ENCODE data around the gene CRELD2. TPM values are rescaled to one million over a fixed set of nuclear protein-coding genes. Genes with fewer than 3 reads are reported as not detected.

Gene CRELD2
- total RNA-seq, 3 donors from 2014 or later = 62.8 to 71.2 (median 64.2) TPM

DNA sequence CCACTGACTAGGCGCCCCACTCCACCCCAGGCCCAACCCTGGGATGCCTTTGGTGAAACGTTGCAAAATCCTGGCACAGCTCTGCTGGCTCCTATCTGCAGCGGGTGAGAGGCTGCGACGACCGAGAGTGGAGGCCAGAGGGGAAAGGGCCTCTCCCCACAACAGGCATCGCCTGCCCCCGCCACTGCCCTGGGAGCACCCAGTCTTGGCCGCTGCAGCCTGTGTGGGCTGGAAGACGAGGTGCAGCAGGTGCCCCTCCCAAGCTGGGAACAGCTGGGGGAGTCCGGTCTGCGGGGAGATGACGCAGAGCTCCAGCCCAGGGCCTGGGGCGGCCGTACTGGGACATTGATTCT is 38.0 kb downstream of the CRELD2 start:
- Mint-ChIP-seq H3K9me3 (no peaks in the 10 kb centered on the region), H3K4me1 (ENCODE audit: low read depth) (peaks cover 4% of the 10 kb centered on the region), H3K27me3 (ENCODE audit: low read depth) (no peaks in the 10 kb centered on the region), H3K4me3 (no peak overlapping the region), H3K36me3 (ENCODE audit: insufficient read depth) (no peaks in the 10 kb centered on the region)
- ATAC-seq (no peak), DNase-seq (no peak)

- H3K36me3 Mint-ChIP-seq (ENCODE audit: insufficient read depth) = peaks cover 5% of the 10 kb centered on the region
- H3K4me3 Mint-ChIP-seq = no peak overlapping the region
- DNase-seq (no peak), ATAC-seq (no peak)
- H3K27me3 Mint-ChIP-seq (ENCODE audit: low read depth) = no peaks in the 10 kb centered on the region
- peaks cover 4% of the 10 kb centered on the region for H3K4me1 Mint-ChIP-seq (ENCODE audit: low read depth)
- H3K9me3 Mint-ChIP-seq = no peaks in the 10 kb centered on the region
These were observed 38.7 kb downstream of the CRELD2 start for GRCh38 chr22:49956914-49957825.

- Mint-ChIP-seq H3K27me3 (ENCODE audit: low read depth) (no peaks in the 10 kb centered on the region), H3K36me3 (ENCODE audit: insufficient read depth) (peaks cover 10% of the 10 kb centered on the region), H3K4me3 (no peak overlapping the region), H3K4me1 (ENCODE audit: low read depth) (peaks cover 4% of the 10 kb centered on the region), H3K9me3 (no peaks in the 10 kb centered on the region)
- ATAC-seq (no peak), DNase-seq (no peak)
These were observed 39.5 kb downstream of the CRELD2 start for GRCh38 chr22:49957826-49958365.

- ATAC-seq = no peak
- Mint-ChIP-seq H3K4me1 (ENCODE audit: low read depth) (peaks cover 5% of the 10 kb centered on the region), H3K36me3 (ENCODE audit: insufficient read depth) (peaks cover 14% of the 10 kb centered on the region), H3K4me3 (peak overlapping the region; percentile 84), H3K27me3 (ENCODE audit: low read depth) (no peaks in the 10 kb centered on the region), H3K9me3 (no peaks in the 10 kb centered on the region)
- DNase-seq = no peak
These were observed 40.0 kb downstream of the CRELD2 start for GRCh38 chr22:49958366-49958921.

DNA sequence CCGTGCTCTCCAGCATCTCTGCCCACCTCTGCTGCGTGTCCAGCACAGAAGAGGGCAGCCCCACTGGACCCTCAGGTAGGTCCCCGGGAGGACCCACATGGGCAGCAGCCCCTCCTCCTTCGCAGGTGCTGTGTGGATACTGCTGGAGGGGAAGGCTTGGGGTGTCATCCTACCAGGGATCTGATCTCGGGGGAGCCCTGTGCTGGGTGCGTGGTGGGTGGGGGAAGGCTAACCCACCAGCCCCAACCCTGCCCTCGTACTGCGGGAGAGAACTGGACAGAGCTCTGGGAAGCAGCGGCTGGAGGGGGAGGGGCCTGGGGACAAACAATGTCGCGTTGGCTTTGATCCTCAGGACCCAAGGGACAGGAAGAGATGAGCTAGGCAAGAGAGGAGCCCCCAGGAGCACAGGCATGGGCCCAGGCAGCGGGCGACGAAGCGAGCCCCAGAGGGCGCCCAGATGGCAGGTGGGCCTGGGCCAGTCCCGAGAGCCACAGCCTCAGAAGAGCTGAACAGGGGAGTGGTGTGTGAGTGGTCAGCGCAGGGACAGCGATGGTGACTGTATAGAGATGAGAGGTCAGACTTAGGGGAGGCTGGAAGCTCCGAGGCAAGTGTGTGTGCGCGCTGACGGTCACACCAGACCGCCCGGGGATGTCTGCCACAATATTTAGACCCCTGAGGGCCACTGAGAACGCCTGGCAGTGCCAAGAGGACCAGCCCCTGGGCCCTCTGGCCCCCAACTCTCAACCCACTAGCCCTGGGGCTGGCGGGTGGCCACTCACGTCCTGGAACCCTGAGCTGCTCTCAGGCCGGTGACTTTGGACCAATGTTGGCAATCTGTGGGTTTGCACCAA is 40.7 kb downstream of the CRELD2 start:
- Mint-ChIP-seq H3K27me3 (ENCODE audit: low read depth) (no peaks in the 10 kb centered on the region), H3K9me3 (no peaks in the 10 kb centered on the region), H3K4me1 (ENCODE audit: low read depth) (peaks cover 12% of the 10 kb centered on the region), H3K36me3 (ENCODE audit: insufficient read depth) (peaks cover 21% of the 10 kb centered on the region), H3K4me3 (peak overlapping the region; percentile 84)
- DNase-seq (no peak), ATAC-seq (no peak)

DNA sequence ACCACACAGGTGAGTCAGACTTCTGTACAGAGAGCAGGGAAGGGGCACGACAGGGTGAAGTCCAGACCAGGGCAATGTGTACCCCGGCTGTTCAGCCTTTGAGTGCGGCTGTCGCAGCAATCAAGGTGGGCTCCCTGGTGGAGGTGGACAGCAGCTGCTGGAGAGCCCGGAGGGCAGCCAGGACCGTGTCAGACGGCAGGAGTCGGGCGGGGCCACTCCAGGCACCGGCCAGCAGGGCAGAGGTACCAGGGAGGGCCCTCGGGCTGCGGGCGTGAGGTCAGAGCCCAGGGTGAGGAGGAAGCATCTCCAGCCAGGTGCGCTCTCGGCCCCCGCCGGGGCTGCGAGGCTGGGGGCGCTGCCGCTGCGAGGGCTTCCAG is 41.3 kb downstream of the CRELD2 start:
- DNase-seq (no peak), ATAC-seq (no peak)
- no peaks in the 10 kb centered on the region for H3K9me3 Mint-ChIP-seq
- peaks cover 22% of the 10 kb centered on the region for H3K36me3 Mint-ChIP-seq (ENCODE audit: insufficient read depth)
- peaks cover 15% of the 10 kb centered on the region for H3K4me1 Mint-ChIP-seq (ENCODE audit: low read depth)
- H3K27me3 Mint-ChIP-seq (ENCODE audit: low read depth) = no peaks in the 10 kb centered on the region
- peak overlapping the region; percentile 84 for H3K4me3 Mint-ChIP-seq

- Mint-ChIP-seq H3K9me3 (no peaks in the 10 kb centered on the region), H3K27me3 (ENCODE audit: low read depth) (no peaks in the 10 kb centered on the region), H3K4me1 (ENCODE audit: low read depth) (peaks cover 18% of the 10 kb centered on the region), H3K36me3 (ENCODE audit: insufficient read depth) (peaks cover 24% of the 10 kb centered on the region), H3K4me3 (peak within 1 kb of the TSS; percentile 94)
- peak; percentile 92 for DNase-seq
- peak; percentile 77 to 78 for ATAC-seq
These were observed 41.9 kb downstream of the CRELD2 start, which contains the start of gene PIM3 for GRCh38 chr22:49960159-49961004. TSS of gene PIM3 (plus strand) at chr22:49960772. CDS start at chr22:49960948, 176 bp downstream.

GRCh38 chr22:49961005-49961600 is 42.7 kb downstream of the CRELD2 start:
- Mint-ChIP-seq H3K9me3 (no peaks in the 10 kb centered on the region), H3K4me3 (peak overlapping the region; percentile 94), H3K27me3 (ENCODE audit: low read depth) (no peaks in the 10 kb centered on the region), H3K36me3 (ENCODE audit: insufficient read depth) (peaks cover 24% of the 10 kb centered on the region), H3K4me1 (ENCODE audit: low read depth) (peaks cover 18% of the 10 kb centered on the region)
- ATAC-seq (peak; percentile 0), DNase-seq (peak; percentile 38)

DNA sequence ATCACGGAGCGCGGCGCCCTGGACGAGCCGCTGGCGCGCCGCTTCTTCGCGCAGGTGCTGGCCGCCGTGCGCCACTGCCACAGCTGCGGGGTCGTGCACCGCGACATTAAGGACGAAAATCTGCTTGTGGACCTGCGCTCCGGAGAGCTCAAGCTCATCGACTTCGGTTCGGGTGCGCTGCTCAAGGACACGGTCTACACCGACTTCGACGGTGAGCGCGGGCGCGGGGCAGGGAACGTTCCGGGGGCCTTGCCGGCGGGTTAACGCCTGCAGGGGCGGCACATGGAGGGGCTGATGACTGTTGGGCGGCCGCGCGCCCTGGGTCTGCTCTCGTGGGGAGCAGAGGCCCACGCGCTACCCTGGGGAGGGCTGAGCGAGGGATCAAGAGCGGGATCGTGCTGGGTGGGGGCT is 43.2 kb downstream of the CRELD2 start:
- H3K4me3 Mint-ChIP-seq = peak overlapping the region; percentile 94
- DNase-seq (no peak), ATAC-seq (no peak)
- H3K4me1 Mint-ChIP-seq (ENCODE audit: low read depth) = peaks cover 22% of the 10 kb centered on the region
- H3K9me3 Mint-ChIP-seq = no peaks in the 10 kb centered on the region
- H3K27me3 Mint-ChIP-seq (ENCODE audit: low read depth) = no peaks in the 10 kb centered on the region
- peaks cover 24% of the 10 kb centered on the region for H3K36me3 Mint-ChIP-seq (ENCODE audit: insufficient read depth)

DNA sequence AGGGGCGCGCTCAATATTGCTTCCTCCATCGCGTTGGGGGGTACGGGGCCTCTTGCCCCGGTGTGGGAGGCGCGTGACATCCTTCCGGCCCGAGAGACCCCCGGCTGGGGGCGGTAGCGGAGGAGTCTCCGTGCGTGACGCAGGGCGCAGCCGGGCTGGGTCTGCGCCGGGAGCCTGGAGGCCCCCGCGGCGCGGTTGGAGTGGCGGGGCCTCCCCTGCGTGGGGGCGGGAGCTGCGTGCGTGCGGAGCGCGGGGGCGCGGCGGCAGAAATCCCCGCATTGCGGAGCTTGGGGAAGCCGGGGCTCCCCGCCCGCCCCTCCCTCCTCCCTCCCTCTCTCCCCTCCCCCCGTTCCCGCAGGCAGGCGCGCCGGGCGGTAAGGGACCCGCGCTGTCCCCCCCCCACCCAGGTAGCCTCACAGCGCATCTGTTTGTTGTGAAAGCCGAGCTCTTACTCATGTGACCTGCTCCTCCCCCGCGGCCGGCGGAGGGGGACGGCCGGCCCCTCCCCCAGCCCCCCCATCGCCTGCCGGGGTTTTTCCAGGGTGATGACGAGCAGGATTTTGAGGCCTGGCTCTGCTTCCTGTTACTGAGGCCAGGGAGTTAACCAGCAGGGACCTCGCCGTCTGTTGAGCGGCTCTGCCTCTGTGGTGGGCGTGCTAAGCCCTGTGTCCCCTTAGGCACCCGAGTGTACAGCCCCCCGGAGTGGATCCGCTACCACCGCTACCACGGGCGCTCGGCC is 43.7 kb downstream of the CRELD2 start:
- ATAC-seq (peak; percentile 27 to 30), DNase-seq (peak; percentile 89)
- H3K4me1 Mint-ChIP-seq (ENCODE audit: low read depth) = peaks cover 22% of the 10 kb centered on the region
- no peaks in the 10 kb centered on the region for H3K9me3 Mint-ChIP-seq
- H3K36me3 Mint-ChIP-seq (ENCODE audit: insufficient read depth) = peaks cover 24% of the 10 kb centered on the region
- H3K4me3 Mint-ChIP-seq = peak overlapping the region; percentile 94
- H3K27me3 Mint-ChIP-seq (ENCODE audit: low read depth) = no peaks in the 10 kb centered on the region

GRCh38 chr22:49962751-49963646 is 44.6 kb downstream of the CRELD2 start:
- peaks cover 24% of the 10 kb centered on the region for H3K36me3 Mint-ChIP-seq (ENCODE audit: insufficient read depth)
- H3K4me1 Mint-ChIP-seq (ENCODE audit: low read depth) = peaks cover 27% of the 10 kb centered on the region
- DNase-seq (peak; percentile 30), ATAC-seq (no peak)
- H3K9me3 Mint-ChIP-seq = no peaks in the 10 kb centered on the region
- H3K4me3 Mint-ChIP-seq = peak overlapping the region; percentile 90
- H3K27me3 Mint-ChIP-seq (ENCODE audit: low read depth) = no peaks in the 10 kb centered on the region

DNA sequence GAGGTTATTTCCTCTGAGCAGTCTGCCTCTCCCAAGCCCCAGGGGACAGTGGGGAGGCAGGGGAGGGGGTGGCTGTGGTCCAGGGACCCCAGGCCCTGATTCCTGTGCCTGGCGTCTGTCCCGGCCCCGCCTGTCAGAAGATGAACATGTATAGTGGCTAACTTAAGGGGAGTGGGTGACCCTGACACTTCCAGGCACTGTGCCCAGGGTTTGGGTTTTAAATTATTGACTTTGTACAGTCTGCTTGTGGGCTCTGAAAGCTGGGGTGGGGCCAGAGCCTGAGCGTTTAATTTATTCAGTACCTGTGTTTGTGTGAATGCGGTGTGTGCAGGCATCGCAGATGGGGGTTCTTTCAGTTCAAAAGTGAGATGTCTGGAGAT is 45.2 kb downstream of the CRELD2 start:
- ATAC-seq (no peak), DNase-seq (no peak)
- Mint-ChIP-seq H3K9me3 (no peaks in the 10 kb centered on the region), H3K4me3 (peak overlapping the region; percentile 90), H3K4me1 (ENCODE audit: low read depth) (peaks cover 28% of the 10 kb centered on the region), H3K27me3 (ENCODE audit: low read depth) (no peaks in the 10 kb centered on the region), H3K36me3 (ENCODE audit: insufficient read depth) (peaks cover 24% of the 10 kb centered on the region)

All from activated T-cell treated with anti-CD3 and anti-CD28 coated beads, Interleukin-2, amount 50 U/mL, for 4 hours (primary cell).